ENCODE results near the gene ECT2L. TPM values are rescaled to one million over a fixed set of nuclear protein-coding genes. Genes with fewer than 3 reads are reported as not detected.
"Not testable (repeated sequence)": the region's sequence is repeated elsewhere in the genome, so short reads cannot be mapped to it uniquely, and the experiment has no call there.

Gene ECT2L
- total RNA-seq, 1 donor from 2014 or later: not detected

GRCh38 chr6:138931660-138932059 is 135.8 kb downstream of the ECT2L start:
- Mint-ChIP-seq H3K27me3 (ENCODE audit: unreplicated experiment) (no peaks in the 10 kb centered on the region), H3K27ac (ENCODE audit: unreplicated experiment) (no peak overlapping the region), H3K4me1 (ENCODE audit: unreplicated experiment) (no peaks in the 10 kb centered on the region), H3K36me3 (ENCODE audit: low read depth, unreplicated experiment) (peaks cover 10% of the 10 kb centered on the region), H3K9me3 (ENCODE audit: unreplicated experiment) (no peaks in the 10 kb centered on the region), H3K4me3 (ENCODE audit: unreplicated experiment) (no peak overlapping the region)
- no peak for TF ChIP-seq CTCF (IDR thresholded peaks at IDR 0.05; ENCODE audit: unreplicated experiment)
- no peak for DNase-seq (ENCODE audit: low spot score)

- H3K9me3 Mint-ChIP-seq (ENCODE audit: unreplicated experiment); H3K27me3 Mint-ChIP-seq (ENCODE audit: unreplicated experiment); DNase-seq (ENCODE audit: low spot score); H3K4me1 Mint-ChIP-seq (ENCODE audit: unreplicated experiment); H3K27ac Mint-ChIP-seq (ENCODE audit: unreplicated experiment): not testable (repeated sequence)
- Mint-ChIP-seq H3K4me3 (ENCODE audit: unreplicated experiment) (peak overlapping the region; percentile 58), H3K36me3 (ENCODE audit: low read depth, unreplicated experiment) (peaks cover 32% of the 10 kb centered on the region)
Measured at GRCh38 chr6:138936873-138937272, 141.0 kb downstream of the ECT2L start.

DNA sequence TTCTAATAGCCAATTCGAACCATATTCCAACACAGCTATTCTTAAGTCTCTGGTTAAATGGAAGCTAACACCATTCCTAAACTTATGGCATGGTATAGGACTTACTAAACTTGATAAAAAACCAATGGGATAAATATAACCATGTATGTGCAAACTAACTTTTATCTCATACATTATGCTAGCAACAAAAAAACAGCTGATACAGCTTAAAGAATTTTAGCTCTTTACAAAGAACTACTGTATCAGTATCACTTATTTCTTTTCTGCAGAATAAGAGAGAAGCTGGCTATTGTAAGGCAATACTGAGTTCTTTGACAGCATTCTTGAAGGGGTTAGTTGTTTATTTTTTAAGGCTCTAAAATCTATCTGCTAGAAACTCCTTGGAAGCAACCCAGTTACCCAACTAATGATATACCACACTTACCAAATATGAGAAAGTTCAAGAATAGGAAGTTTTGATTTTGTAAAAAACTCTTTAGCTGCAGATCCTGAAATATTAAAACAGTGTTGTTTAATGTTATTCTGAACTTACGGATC is 147.3 kb downstream of the ECT2L start:
- Mint-ChIP-seq H3K27ac (ENCODE audit: unreplicated experiment) (no peak overlapping the region), H3K27me3 (ENCODE audit: unreplicated experiment) (no peaks in the 10 kb centered on the region), H3K36me3 (ENCODE audit: low read depth, unreplicated experiment) (peaks cover 12% of the 10 kb centered on the region), H3K4me3 (ENCODE audit: unreplicated experiment) (no peak overlapping the region), H3K4me1 (ENCODE audit: unreplicated experiment) (peaks cover 9% of the 10 kb centered on the region), H3K9me3 (ENCODE audit: unreplicated experiment) (no peaks in the 10 kb centered on the region)
- TF ChIP-seq CTCF (IDR thresholded peaks at IDR 0.05; ENCODE audit: unreplicated experiment): no peak
- DNase-seq (ENCODE audit: low spot score): no peak

DNA sequence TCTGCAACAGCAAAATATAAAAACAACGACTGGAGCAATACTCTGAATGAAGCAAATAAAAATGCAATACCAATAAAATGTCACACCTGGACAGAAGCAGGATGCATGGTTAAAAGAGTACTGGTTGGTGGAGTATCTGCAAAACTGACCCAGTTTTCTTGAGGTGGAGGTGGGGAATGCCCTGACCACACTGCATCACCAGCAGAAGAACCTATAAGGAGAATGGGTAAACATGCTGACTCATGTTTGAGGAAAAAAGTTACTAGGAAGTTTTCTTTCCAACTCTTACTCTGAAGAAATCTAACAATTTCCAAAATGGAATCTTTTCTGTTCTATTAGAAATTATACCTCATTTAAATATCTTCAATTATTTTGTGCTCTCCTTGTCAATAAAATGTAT is 148.5 kb downstream of the ECT2L start:
- Mint-ChIP-seq H3K36me3 (ENCODE audit: low read depth, unreplicated experiment) (peaks cover 8% of the 10 kb centered on the region), H3K27ac (ENCODE audit: unreplicated experiment) (no peak overlapping the region), H3K4me1 (ENCODE audit: unreplicated experiment) (peaks cover 19% of the 10 kb centered on the region), H3K4me3 (ENCODE audit: unreplicated experiment) (no peak overlapping the region), H3K9me3 (ENCODE audit: unreplicated experiment) (no peaks in the 10 kb centered on the region), H3K27me3 (ENCODE audit: unreplicated experiment) (no peaks in the 10 kb centered on the region)
- DNase-seq (ENCODE audit: low spot score): no peak
- no peak for TF ChIP-seq CTCF (IDR thresholded peaks at IDR 0.05; ENCODE audit: unreplicated experiment)

- H3K27me3 Mint-ChIP-seq (ENCODE audit: unreplicated experiment): no peaks in the 10 kb centered on the region
- no peak overlapping the region for H3K4me3 Mint-ChIP-seq (ENCODE audit: unreplicated experiment)
- H3K4me1 Mint-ChIP-seq (ENCODE audit: unreplicated experiment): peaks cover 23% of the 10 kb centered on the region
- H3K27ac Mint-ChIP-seq (ENCODE audit: unreplicated experiment): no peak overlapping the region
- peak; percentile 24 for DNase-seq (ENCODE audit: low spot score)
- H3K36me3 Mint-ChIP-seq (ENCODE audit: low read depth, unreplicated experiment): peaks cover 4% of the 10 kb centered on the region
- peak; percentile 67 for TF ChIP-seq CTCF (IDR thresholded peaks at IDR 0.05; ENCODE audit: unreplicated experiment)
- no peaks in the 10 kb centered on the region for H3K9me3 Mint-ChIP-seq (ENCODE audit: unreplicated experiment)
Measured at GRCh38 chr6:138945354-138945753, 149.5 kb downstream of the ECT2L start.

Measured in endothelial cell (in vitro differentiated cells).